ENCODE results near the gene SOX6. TPM values are rescaled to one million over a fixed set of nuclear protein-coding genes. Genes with fewer than 3 reads are reported as not detected.

SOX6 gene
- polyA plus RNA-seq, 1 donor from 2014 or later, result 2.2 TPM

DNA sequence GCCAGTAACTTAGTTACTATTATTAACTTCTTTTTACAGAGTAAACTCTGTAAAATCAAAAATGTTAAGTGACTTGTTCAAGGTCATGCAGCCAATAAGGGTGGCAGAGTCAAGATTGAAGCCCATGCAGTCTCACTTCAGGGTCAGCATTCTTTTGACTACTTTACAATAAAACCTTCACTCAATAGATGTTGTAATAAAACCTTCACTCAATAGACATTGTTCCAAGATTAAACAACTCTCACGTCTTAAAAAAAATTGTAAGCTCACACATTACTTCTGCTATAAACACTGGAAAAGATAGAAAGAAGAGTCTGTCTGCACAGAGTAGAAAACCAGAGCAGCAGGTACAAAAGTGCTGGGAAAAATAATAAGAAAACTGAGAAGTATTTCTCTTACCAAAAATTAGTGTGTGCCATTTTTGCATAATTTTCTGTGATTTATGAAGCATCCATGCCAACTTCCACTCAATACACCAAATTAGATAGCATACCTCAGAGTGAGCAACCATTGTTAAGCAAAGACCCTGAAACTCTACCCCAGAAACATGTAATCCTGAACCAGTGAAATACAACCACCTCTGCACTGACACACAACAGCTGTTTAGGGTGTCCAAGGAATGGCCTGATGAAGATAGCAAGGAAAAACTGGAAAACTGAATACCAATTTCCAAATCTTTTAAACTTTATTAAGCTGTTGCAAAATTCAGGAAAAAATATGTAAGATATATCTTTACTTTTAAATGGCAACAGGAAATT lies 4.9 kb upstream of the SOX6 start:
- Histone ChIP-seq H3K79me2 (replicated peaks; ENCODE audit: insufficient read depth, low read length) (no peaks in the 10 kb centered on the region), H2AFZ (ENCODE audit: low read depth, low read length) (no peak overlapping the region), H3K36me3 (ENCODE audit: insufficient read depth, low read length) (no peaks in the 10 kb centered on the region), H3K4me2 (ENCODE audit: low read length) (no peak overlapping the region), H4K20me1 (ENCODE audit: insufficient read depth) (no peaks in the 10 kb centered on the region), H3K27me3 (ENCODE audit: insufficient read depth, low read depth, low read length) (no peaks in the 10 kb centered on the region), H3K9ac (ENCODE audit: low read length) (no peak overlapping the region), H3K9me2 (ENCODE audit: insufficient read depth, low read length) (no peaks in the 10 kb centered on the region), H3K9me3 (ENCODE audit: low read length) (no peaks in the 10 kb centered on the region), H3K4me3 (ENCODE audit: low read length) (no peak overlapping the region), H3K27ac (ENCODE audit: low read length) (no peak overlapping the region), H3F3A (ENCODE audit: insufficient read depth, low read length, poor library complexity, severe bottlenecking) (no peaks in the 10 kb centered on the region)
- TF ChIP-seq EP300 (conservative IDR thresholded peaks at IDR 0.05; ENCODE audit: poor library complexity, severe bottlenecking) (no peak), POLR2AphosphoS5 (IDR thresholded peaks at IDR 0.05) (no peak), RAD21 (conservative IDR thresholded peaks at IDR 0.05) (no peak), TAF1 (IDR thresholded peaks at IDR 0.05; ENCODE audit: low read depth) (no peak), EZH2 (IDR thresholded peaks at IDR 0.05; ENCODE audit: borderline replicate concordance, insufficient read depth, low read length, poor library complexity, severe bottlenecking) (no peak), MXI1 (conservative IDR thresholded peaks at IDR 0.05; ENCODE audit: poor library complexity, severe bottlenecking) (no peak), SMC3 (conservative IDR thresholded peaks at IDR 0.05; ENCODE audit: poor library complexity) (no peak), CTCF (IDR thresholded peaks at IDR 0.05; ENCODE audit: poor library complexity, severe bottlenecking) (no peak)
- TF ChIP-seq, protein P1, sequence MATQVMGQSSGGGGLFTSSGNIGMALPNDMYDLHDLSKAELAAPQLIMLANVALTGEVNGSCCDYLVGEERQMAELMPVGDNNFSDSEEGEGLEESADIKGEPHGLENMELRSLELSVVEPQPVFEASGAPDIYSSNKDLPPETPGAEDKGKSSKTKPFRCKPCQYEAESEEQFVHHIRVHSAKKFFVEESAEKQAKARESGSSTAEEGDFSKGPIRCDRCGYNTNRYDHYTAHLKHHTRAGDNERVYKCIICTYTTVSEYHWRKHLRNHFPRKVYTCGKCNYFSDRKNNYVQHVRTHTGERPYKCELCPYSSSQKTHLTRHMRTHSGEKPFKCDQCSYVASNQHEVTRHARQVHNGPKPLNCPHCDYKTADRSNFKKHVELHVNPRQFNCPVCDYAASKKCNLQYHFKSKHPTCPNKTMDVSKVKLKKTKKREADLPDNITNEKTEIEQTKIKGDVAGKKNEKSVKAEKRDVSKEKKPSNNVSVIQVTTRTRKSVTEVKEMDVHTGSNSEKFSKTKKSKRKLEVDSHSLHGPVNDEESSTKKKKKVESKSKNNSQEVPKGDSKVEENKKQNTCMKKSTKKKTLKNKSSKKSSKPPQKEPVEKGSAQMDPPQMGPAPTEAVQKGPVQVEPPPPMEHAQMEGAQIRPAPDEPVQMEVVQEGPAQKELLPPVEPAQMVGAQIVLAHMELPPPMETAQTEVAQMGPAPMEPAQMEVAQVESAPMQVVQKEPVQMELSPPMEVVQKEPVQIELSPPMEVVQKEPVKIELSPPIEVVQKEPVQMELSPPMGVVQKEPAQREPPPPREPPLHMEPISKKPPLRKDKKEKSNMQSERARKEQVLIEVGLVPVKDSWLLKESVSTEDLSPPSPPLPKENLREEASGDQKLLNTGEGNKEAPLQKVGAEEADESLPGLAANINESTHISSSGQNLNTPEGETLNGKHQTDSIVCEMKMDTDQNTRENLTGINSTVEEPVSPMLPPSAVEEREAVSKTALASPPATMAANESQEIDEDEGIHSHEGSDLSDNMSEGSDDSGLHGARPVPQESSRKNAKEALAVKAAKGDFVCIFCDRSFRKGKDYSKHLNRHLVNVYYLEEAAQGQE (IDR thresholded peaks at IDR 0.05; ENCODE audit: borderline replicate concordance), result no peak

GRCh38 chr11:16359369-16359768 lies 3.0 kb upstream of the SOX6 start:
- no peaks in the 10 kb centered on the region for H4K20me1 ChIP-seq (ENCODE audit: insufficient read depth)
- H3K4me2 ChIP-seq (ENCODE audit: low read length), result no peak overlapping the region

More at GRCh38 chr11:16359369-16359768, 3.0 kb upstream of the SOX6 start:
- Histone ChIP-seq H3K4me3 (ENCODE audit: low read length) (no peak overlapping the region), H3F3A (ENCODE audit: insufficient read depth, low read length, poor library complexity, severe bottlenecking) (no peaks in the 10 kb centered on the region), H3K9me3 (ENCODE audit: low read length) (no peaks in the 10 kb centered on the region), H3K27ac (ENCODE audit: low read length) (no peak overlapping the region), H3K9ac (ENCODE audit: low read length) (no peak overlapping the region), H2AFZ (ENCODE audit: low read depth, low read length) (no peak overlapping the region), H3K9me2 (ENCODE audit: insufficient read depth, low read length) (no peaks in the 10 kb centered on the region), H3K27me3 (ENCODE audit: insufficient read depth, low read depth, low read length) (no peaks in the 10 kb centered on the region), H3K36me3 (ENCODE audit: insufficient read depth, low read length) (no peaks in the 10 kb centered on the region), H3K79me2 (replicated peaks; ENCODE audit: insufficient read depth, low read length) (peaks cover 4% of the 10 kb centered on the region)
- no peak for TF ChIP-seq POLR2AphosphoS5 (IDR thresholded peaks at IDR 0.05)
- TF ChIP-seq RAD21 (conservative IDR thresholded peaks at IDR 0.05), result no peak
- no peak for TF ChIP-seq SMC3 (conservative IDR thresholded peaks at IDR 0.05; ENCODE audit: poor library complexity)
- no peak for TF ChIP-seq MXI1 (conservative IDR thresholded peaks at IDR 0.05; ENCODE audit: poor library complexity, severe bottlenecking)
